HFF-Myc (cell line): ENCODE data around the gene LRPAP1.
"Not testable (repeated sequence)": the region's sequence is repeated elsewhere in the genome, so short reads cannot be mapped to it uniquely, and the experiment has no call there.

Experiments
- DNase-seq: peaks from one replicate; pipeline ENCODE4 v3.0.0-alpha.2; 2011; ENCODE audit warnings: low read depth; ENCODE audit errors: extremely low read depth
- H3K4me3 ChIP-seq: replicated peaks from 2 replicates; pipeline ENCODE4 v1.5.1; 2011; ENCODE audit warnings: low read depth, mild to moderate bottlenecking, control low read depth, low read length
- TF ChIP-seq, protein P1 (sequence below): IDR thresholded peaks from 2 replicates; pipeline ENCODE4 v1.5.1; 2012; ENCODE audit warnings: mild to moderate bottlenecking, low read depth, low read length, control low read depth; ENCODE audit errors: missing control alignments

Gene LRPAP1

DNA sequence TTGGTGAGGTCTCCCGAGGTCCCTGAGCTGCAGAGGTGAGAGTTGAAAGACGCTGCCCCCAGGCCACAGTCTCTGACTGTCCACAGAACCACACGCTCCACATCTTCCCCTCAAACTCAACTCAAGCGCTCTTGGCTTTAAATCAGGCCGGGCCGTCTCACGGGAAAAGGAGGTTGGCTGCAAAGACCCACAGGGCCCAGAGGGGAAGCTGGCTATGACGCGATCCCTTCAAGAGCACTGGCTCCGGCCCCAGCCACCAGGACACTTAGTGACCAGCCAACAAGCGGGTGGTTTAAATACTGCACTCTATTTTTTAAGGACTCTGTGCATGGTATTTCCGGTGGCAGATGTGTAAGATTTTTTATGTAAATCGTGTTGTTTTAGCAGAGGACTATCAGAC lies 19.9 kb downstream of the LRPAP1 start:
- H3K4me3 ChIP-seq, result no peak overlapping the region
- TF ChIP-seq, protein P1, sequence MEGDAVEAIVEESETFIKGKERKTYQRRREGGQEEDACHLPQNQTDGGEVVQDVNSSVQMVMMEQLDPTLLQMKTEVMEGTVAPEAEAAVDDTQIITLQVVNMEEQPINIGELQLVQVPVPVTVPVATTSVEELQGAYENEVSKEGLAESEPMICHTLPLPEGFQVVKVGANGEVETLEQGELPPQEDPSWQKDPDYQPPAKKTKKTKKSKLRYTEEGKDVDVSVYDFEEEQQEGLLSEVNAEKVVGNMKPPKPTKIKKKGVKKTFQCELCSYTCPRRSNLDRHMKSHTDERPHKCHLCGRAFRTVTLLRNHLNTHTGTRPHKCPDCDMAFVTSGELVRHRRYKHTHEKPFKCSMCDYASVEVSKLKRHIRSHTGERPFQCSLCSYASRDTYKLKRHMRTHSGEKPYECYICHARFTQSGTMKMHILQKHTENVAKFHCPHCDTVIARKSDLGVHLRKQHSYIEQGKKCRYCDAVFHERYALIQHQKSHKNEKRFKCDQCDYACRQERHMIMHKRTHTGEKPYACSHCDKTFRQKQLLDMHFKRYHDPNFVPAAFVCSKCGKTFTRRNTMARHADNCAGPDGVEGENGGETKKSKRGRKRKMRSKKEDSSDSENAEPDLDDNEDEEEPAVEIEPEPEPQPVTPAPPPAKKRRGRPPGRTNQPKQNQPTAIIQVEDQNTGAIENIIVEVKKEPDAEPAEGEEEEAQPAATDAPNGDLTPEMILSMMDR, result no peak
- DNase-seq, result no peak

DNA sequence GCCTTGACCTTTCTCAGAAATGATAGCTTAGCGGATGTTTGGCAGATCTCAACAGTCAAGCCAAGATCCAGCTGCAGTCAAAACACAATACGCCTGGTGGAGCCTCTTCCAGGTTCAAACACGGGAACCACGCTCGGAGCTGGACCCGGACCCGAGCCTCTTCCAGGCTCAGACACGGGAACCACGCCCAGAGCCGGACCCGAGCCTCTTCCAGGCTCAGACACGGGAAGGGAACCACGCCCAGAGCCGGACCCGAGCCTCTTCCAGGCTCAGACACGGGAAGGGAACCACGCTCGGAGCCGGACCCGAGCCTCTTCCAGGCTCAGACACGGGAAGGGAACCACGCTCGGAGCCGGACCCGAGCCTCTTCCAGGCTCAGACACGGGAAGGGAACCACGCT lies 20.6 kb downstream of the LRPAP1 start:
- H3K4me3 ChIP-seq, DNase-seq: not testable (repeated sequence)

DNA sequence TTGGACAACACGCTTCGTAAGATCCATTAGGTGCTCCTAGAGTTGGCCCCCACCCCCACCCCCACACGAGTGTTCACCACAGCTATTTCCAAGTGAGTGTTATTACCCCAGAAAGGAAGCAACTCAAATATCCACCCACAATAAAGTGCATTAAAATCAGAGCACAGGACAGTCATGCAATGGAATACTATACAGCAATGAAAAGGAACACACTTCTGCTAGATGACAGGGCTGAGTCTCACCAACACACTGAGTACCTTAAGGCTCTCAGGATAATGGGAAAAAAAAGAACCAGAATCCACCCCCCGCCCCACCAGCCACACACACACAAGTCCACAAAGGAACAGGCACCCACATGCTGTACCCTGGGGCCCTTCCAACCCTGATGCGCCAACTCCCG lies 21.0 kb downstream of the LRPAP1 start:
- DNase-seq, result no peak
- TF ChIP-seq, protein P1, result no peak
- no peak overlapping the region for H3K4me3 ChIP-seq

DNA sequence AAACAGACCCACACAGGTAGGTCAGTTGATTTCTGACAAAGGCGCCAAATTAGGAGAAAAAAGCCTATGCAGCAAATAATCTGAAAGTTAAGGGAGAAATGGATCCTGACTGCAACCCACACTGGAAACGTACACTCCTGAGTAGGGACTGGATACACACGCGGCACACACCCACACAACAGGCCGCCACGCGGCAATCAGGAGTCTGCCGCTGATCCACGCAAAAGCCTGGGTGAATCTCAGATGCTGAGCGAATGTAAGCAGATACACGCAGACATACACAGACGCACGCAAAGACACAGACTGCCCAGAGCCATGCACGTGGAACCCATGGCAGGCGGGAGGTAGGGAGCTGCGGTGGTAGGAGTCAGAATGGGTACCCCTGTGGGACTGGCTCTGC lies 21.7 kb downstream of the LRPAP1 start:
- no peak overlapping the region for H3K4me3 ChIP-seq
- no peak for DNase-seq
- TF ChIP-seq, protein P1, result no peak

DNA sequence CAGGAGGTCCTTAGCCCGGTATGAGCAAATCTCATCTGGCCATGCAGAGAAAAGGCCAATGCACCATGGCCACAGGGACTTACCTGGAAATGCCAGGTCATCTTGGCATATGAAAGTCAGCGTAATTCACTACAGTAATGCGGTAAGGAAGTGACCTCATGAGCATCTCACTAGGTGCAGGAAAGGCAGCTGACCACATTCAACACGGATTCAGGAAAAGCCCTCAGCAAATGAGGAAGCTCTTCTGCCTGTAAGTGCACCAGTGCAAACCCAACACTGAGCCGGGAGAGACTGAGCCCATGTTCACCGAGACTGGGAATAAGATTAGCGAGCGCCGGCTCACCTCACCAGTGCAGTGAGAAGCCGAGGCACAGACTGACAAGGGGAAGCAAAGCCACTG lies 23.7 kb downstream of the LRPAP1 start:
- TF ChIP-seq, protein P1, result no peak
- no peak overlapping the region for H3K4me3 ChIP-seq
- no peak for DNase-seq

DNA sequence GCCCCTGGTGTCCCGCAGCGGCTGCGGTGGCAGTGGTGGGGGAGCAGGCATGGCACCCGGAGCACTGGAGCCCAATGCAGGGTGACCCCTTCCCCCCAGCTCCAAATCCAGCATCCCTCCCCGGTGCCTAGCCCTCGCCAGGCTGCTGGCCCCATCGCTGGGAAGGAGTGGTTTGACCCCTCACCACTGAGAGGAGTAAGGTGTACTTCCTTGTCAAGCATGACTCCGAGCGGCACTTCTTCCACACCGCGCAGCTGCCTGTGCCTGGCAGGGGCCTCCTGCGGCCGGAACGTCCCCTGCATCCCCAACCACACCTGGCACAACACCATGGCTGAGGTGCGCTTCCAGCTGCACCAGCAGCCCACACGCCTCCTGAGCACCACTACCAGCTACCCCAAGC lies 27.0 kb downstream of the LRPAP1 start:
- no peak for DNase-seq
- no peak overlapping the region for H3K4me3 ChIP-seq
- TF ChIP-seq, protein P1, result no peak

DNA sequence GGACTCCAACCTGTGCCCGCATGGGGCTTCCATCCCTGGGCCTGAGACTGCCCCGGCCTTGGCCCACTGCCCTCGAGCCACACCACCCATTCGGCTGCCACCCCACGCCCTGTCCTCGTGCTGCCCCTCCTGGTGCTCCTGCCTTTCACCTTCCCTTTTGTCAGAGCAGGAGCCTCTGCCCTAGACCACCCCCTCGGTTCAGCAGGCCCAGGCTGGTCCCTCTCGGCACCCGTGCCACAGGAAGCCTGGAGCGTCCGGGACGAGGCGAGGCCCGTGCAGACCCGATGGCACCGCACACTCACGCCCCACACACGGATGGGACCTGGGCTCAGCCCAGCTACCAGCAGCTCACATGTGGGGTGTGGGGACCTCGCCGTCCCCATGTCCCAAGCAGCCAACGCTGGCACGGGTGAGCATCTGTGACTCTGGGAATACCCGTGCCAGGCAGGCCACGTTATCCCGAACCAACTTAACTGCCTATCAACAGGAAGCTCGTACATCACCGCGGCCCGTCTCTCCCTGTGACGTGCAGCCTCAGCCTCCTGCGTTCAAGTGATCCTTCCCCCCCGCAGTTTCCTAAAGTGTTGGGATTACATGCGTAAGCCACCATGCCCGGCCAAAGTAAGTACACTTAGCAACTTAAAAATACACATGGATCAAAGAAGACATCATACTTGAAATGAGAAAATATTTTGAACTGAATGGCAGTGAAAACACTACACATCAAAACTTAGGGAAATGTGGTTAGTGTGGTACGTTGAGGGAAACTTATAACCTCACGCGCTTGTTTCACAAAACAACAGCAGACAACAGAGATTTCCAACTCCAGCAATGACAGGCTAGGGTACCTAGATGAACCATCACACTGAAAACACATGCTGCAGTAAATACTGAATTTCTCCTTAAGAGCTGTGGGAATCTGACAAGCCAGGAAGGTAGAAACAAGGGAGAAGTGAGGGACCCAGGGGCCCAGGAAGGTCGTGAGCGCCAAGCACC lies 29.0 kb downstream of the LRPAP1 start:
- DNase-seq, result no peak
- H3K4me3 ChIP-seq, result no peak overlapping the region
- TF ChIP-seq, protein P1, result no peak
